ENCODE measurements around the gene TBC1D14. TPM values are rescaled to one million over a fixed set of nuclear protein-coding genes. Genes with fewer than 3 reads are reported as not detected.

The TBC1D14 gene
- total and polyA plus RNA-seq, 10 of the 15 experiments (the other 5 are each of a cell fraction or from before 2014, with no cell fraction given), result 0.87 to 39.3 (median 30.1) TPM

- TF ChIP-seq NR2C1 (IDR thresholded peaks at IDR 0.05) (no peak), YY1 (IDR thresholded peaks at IDR 0.05; ENCODE audit: low read depth, low read length) (peak; percentile 72), NKRF (conservative IDR thresholded peaks at IDR 0.05) (peak; percentile 60), TCF3 (IDR thresholded peaks at IDR 0.05; ENCODE audit: borderline replicate concordance, insufficient read depth, low read depth, low read length) (peak; percentile 79; the same call in 1 of the 2 replicates), DPF2 (IDR thresholded peaks at IDR 0.05) (no peak)
Observed at GRCh38 chr4:7043284-7044136, 133.9 kb downstream of the TBC1D14 start, which contains the start of gene TADA2B (continued).

GRCh38 chr4:7044137-7044930 lies 134.7 kb downstream of the TBC1D14 start:
- H3K4me3 ChIP-seq, result peak overlapping the region; percentile 83
- in situ Hi-C loops (cut with MboI) (no loop called here), intact Hi-C loops (cut with micrococcal nuclease; ENCODE audit: unreplicated experiment) (loop anchor here (1.0 to 2.0 kb wide), 2 partner anchors 14 to 26 kb away; no protein-coding TSS in a partner anchor)
- under 1% methylated on average over 28 of the region's 29 CpGs for WGBS (ENCODE audit: insufficient coverage, insufficient replicate concordance, low lambda C conversion rate, missing lambda C conversion rate)
- H3K27me3 ChIP-seq (replicated peaks in 1 of 2; ENCODE audit: control insufficient read depth in 2 of 2, insufficient read depth in 2 of 2, low read length in 1 of 2), result peaks cover 0 to 2% of the 10 kb centered on the region in 2 experiments; a peak in 1 of 4 replicates
- CTCF ChIA-PET, result interaction anchor here (0.7 to 9.1 kb wide), 9 partner anchors 8 to 81 kb away, joined by 4 to 210 read pairs (median 6); partner anchors contain the start of gene GRPEL1
- H4K20me1 ChIP-seq (ENCODE audit: control insufficient read depth, insufficient read depth), result peaks cover 7% of the 10 kb centered on the region; the same call in 1 of the 2 replicates
- no TSS peak for BruUV-seq (replicated peaks)
- FAIRE-seq, result no peak
- SMC1A ChIA-PET (ENCODE audit: uncharacterized antibody, unreplicated experiment), result interaction anchor here (0.7 to 5.6 kb wide), 6 partner anchors 14 to 325 kb away, joined by 3 to 79 read pairs (median 5); partner anchors contain the start of genes GRPEL1 and TBC1D14
- no peak for DNase-seq (ENCODE audit: low read depth, low spot score)
- POLR2A ChIA-PET, result interaction anchor here (1.0 to 7.2 kb wide), 8 partner anchors 10 to 136 kb away, joined by 3 to 88 read pairs (median 3); partner anchors contain the start of gene GRPEL1
- H3K36me3 ChIP-seq (ENCODE audit: control insufficient read depth in 2 of 2, insufficient read depth in 2 of 2, low read length in 1 of 2), result no peaks in the 10 kb centered on the region
- H2AFZ ChIP-seq (ENCODE audit: control insufficient read depth, low read depth, low read length), result peak overlapping the region; percentile 76; the same call in 1 of the 2 replicates
- peak; percentile 2 for ATAC-seq
- H3K9me3 ChIP-seq (replicated peaks; ENCODE audit: control insufficient read depth, insufficient read depth, low read length), result no peaks in the 10 kb centered on the region
- peaks cover 45% of the 10 kb centered on the region for H3K79me2 ChIP-seq (ENCODE audit: control insufficient read depth, insufficient read depth, low read length)
- RAD21 ChIA-PET (ENCODE audit: unreplicated experiment), result interaction anchor here (0.9 to 4.7 kb wide), 5 partner anchors 13 to 324 kb away, joined by 3 to 87 read pairs (median 4); partner anchors contain the start of gene GRPEL1
- peaks cover 27% of the 10 kb centered on the region for H3K4me1 ChIP-seq (ENCODE audit: control insufficient read depth, insufficient read depth, low read length)
- peak overlapping the region; percentile 98 for H3K4me2 ChIP-seq (ENCODE audit: control insufficient read depth, insufficient read depth)
- H3K27ac ChIP-seq (ENCODE audit: control insufficient read depth, insufficient read depth), result peak overlapping the region; percentile 87
- H3K9ac ChIP-seq (ENCODE audit: control insufficient read depth, insufficient read depth, low read length), result peak overlapping the region; percentile 90
- TF ChIP-seq MYC (IDR thresholded peaks at IDR 0.05; ENCODE audit: insufficient read depth, insufficient read length, insufficient replicate concordance, low read length, severe bottlenecking) (no peak), EZH2 (IDR thresholded peaks at IDR 0.05; ENCODE audit: borderline replicate concordance, control insufficient read depth, low read depth, low read length) (no peak), BHLHE40 (IDR thresholded peaks at IDR 0.05; ENCODE audit: borderline replicate concordance in 1 of 2, low read depth in 2 of 2, low read length in 1 of 2) (peak in 1 of 2 experiments; percentile 35; a peak in 1 of 4 replicates), NR2C1 (IDR thresholded peaks at IDR 0.05) (no peak), ZBTB11 (CRISPR knock-in tag; IDR thresholded peaks at IDR 0.05) (no peak), KDM1A (IDR thresholded peaks at IDR 0.05; ENCODE audit: borderline replicate concordance) (no peak), RFX5 (IDR thresholded peaks at IDR 0.05; ENCODE audit: low read depth, low read length) (no peak), YBX1 (IDR thresholded peaks at IDR 0.05) (no peak), MEF2B (IDR thresholded peaks at IDR 0.05; ENCODE audit: partially characterized antibody, poor library complexity, severe bottlenecking) (no peak)
